Neuron (in vitro differentiated cells): Measurements from ENCODE around the gene AGPAT4.
"Not testable (repeated sequence)": the region's sequence is repeated elsewhere in the genome, so short reads cannot be mapped to it uniquely, and the experiment has no call there.

ENCODE experiments used
- H2AFZ ChIP-seq: one replicate; pipeline ENCODE4 v1.6.1; 2013; ENCODE audit warnings: low read depth, mild to moderate bottlenecking, inconsistent platforms, low read length, moderate library complexity
- H3K27me3 ChIP-seq: one replicate; pipeline ENCODE4 v1.6.1; 2013; ENCODE audit warnings: low read length; ENCODE audit not compliant: insufficient read depth
- H3K36me3 ChIP-seq: one replicate; pipeline ENCODE4 v1.6.1; 2013; ENCODE audit warnings: low read length; ENCODE audit not compliant: insufficient read depth
- H3K4me1 ChIP-seq: one replicate; pipeline ENCODE4 v1.6.1; 2013; ENCODE audit warnings: low read length; ENCODE audit not compliant: insufficient read depth
- H3K4me3 ChIP-seq: 2 replicates; pipeline ENCODE4 v1.5.1; 2013; ENCODE audit warnings: mild to moderate bottlenecking, low read length, moderate library complexity
- H3K9me3 ChIP-seq: one replicate; pipeline ENCODE4 v1.6.1; 2013; ENCODE audit warnings: low read length

AGPAT4 gene

GRCh38 chr6:161123319-161123718 is 150.5 kb downstream of the AGPAT4 start:
- H3K4me1 ChIP-seq, H2AFZ ChIP-seq, H3K4me3 ChIP-seq, H3K27me3 ChIP-seq: not testable (repeated sequence)
- Histone ChIP-seq H3K36me3 (peaks cover 36% of the 10 kb centered on the region), H3K9me3 (peaks cover 23% of the 10 kb centered on the region)

DNA sequence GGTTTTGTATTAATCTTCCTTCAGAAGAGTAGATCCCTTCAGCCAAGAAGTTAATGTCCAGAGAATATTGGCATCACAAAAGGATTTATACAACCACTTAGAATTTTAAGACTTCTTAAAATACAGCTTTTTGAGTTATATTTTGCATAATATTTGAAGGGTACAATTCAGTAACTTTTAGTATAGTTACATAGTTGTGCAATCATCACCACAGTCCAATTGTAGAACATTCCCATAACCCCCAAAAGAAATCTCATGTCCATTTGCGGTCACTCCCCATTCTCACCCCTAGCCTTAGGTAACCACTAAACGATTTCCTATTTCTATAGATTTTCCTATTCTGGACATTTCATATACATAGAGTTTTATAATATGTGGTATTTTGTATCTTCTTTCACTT is 155.9 kb downstream of the AGPAT4 start:
- peaks cover 14% of the 10 kb centered on the region for H3K9me3 ChIP-seq
- H3K4me1 ChIP-seq = no peaks in the 10 kb centered on the region
- H2AFZ ChIP-seq = no peak overlapping the region
- H3K27me3 ChIP-seq = no peaks in the 10 kb centered on the region
- no peak overlapping the region for H3K4me3 ChIP-seq
- peaks cover 71% of the 10 kb centered on the region for H3K36me3 ChIP-seq

GRCh38 chr6:161117308-161117707 is 156.6 kb downstream of the AGPAT4 start:
- no peaks in the 10 kb centered on the region for H3K27me3 ChIP-seq
- peaks cover 14% of the 10 kb centered on the region for H3K9me3 ChIP-seq
- H2AFZ ChIP-seq = no peak overlapping the region
- peaks cover 77% of the 10 kb centered on the region for H3K36me3 ChIP-seq
- H3K4me1 ChIP-seq = no peaks in the 10 kb centered on the region
- no peak overlapping the region for H3K4me3 ChIP-seq

DNA sequence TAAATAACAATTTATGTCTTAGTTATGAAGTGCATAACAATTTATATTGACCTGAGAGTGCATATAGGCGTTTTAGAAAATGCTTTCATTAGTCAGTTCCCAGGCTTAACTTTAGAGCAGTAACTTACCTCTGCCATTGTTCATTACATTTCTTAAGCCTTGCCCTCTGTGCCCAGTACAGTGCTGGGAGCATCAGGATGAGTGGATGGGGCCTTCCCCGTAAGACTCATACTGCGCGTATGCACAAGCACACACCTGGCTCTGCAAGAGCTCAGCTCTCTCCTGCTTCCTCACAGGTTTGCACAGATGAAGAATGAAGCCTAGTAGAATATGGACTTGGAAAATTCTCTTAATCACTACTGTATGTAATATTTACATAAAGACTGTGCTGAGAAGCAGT is 157.3 kb downstream of the AGPAT4 start:
- H3K9me3 ChIP-seq = peaks cover 13% of the 10 kb centered on the region
- H3K27me3 ChIP-seq = no peaks in the 10 kb centered on the region
- no peak overlapping the region for H2AFZ ChIP-seq
- no peak overlapping the region for H3K4me3 ChIP-seq
- H3K36me3 ChIP-seq = peaks cover 83% of the 10 kb centered on the region
- H3K4me1 ChIP-seq = no peaks in the 10 kb centered on the region

- Histone ChIP-seq H3K9me3 (peaks cover 9% of the 10 kb centered on the region), H3K4me1 (no peaks in the 10 kb centered on the region), H3K27me3 (no peaks in the 10 kb centered on the region), H3K36me3 (peaks cover 88% of the 10 kb centered on the region), H2AFZ (no peak overlapping the region), H3K4me3 (no peak overlapping the region)
These were observed 158.4 kb downstream of the AGPAT4 start for GRCh38 chr6:161115468-161115867.

- Histone ChIP-seq H3K4me1 (no peaks in the 10 kb centered on the region), H2AFZ (no peak overlapping the region), H3K9me3 (no peaks in the 10 kb centered on the region), H3K4me3 (no peak overlapping the region), H3K27me3 (no peaks in the 10 kb centered on the region), H3K36me3 (peaks cover 94% of the 10 kb centered on the region)
These were observed 162.6 kb downstream of the AGPAT4 start for GRCh38 chr6:161111261-161111660.

GRCh38 chr6:161110028-161110779 is 163.7 kb downstream of the AGPAT4 start:
- Histone ChIP-seq H3K9me3 (no peaks in the 10 kb centered on the region), H3K27me3 (no peaks in the 10 kb centered on the region), H3K4me3 (no peak overlapping the region), H3K4me1 (no peaks in the 10 kb centered on the region), H2AFZ (no peak overlapping the region), H3K36me3 (peaks cover 94% of the 10 kb centered on the region)

DNA sequence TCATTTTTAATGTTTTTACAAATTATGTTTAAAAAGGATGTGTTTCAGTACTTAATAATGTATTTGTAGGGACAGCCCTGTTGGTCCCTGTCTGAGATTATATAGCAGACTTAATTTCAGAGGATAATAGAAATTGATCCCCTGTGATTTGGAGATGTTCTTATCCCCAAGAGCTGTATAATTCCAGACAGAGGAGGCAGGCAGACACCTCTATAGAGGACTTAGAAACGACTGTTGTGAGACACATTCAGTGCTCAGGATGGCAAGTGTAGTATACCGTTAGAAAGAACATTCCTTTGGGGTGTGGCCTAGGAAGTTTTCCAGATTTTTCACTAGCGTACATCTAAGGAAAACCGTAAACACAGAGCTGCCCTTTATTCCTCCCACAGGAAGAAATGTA is 164.5 kb downstream of the AGPAT4 start:
- no peaks in the 10 kb centered on the region for H3K27me3 ChIP-seq
- H3K9me3 ChIP-seq = no peaks in the 10 kb centered on the region
- no peaks in the 10 kb centered on the region for H3K4me1 ChIP-seq
- peaks cover 89% of the 10 kb centered on the region for H3K36me3 ChIP-seq
- no peak overlapping the region for H2AFZ ChIP-seq
- no peak overlapping the region for H3K4me3 ChIP-seq

GRCh38 chr6:161108916-161109315 is 164.9 kb downstream of the AGPAT4 start:
- Histone ChIP-seq H3K4me3 (no peak overlapping the region), H3K9me3 (no peaks in the 10 kb centered on the region), H3K27me3 (no peaks in the 10 kb centered on the region), H3K4me1 (no peaks in the 10 kb centered on the region), H3K36me3 (peaks cover 86% of the 10 kb centered on the region), H2AFZ (no peak overlapping the region)

DNA sequence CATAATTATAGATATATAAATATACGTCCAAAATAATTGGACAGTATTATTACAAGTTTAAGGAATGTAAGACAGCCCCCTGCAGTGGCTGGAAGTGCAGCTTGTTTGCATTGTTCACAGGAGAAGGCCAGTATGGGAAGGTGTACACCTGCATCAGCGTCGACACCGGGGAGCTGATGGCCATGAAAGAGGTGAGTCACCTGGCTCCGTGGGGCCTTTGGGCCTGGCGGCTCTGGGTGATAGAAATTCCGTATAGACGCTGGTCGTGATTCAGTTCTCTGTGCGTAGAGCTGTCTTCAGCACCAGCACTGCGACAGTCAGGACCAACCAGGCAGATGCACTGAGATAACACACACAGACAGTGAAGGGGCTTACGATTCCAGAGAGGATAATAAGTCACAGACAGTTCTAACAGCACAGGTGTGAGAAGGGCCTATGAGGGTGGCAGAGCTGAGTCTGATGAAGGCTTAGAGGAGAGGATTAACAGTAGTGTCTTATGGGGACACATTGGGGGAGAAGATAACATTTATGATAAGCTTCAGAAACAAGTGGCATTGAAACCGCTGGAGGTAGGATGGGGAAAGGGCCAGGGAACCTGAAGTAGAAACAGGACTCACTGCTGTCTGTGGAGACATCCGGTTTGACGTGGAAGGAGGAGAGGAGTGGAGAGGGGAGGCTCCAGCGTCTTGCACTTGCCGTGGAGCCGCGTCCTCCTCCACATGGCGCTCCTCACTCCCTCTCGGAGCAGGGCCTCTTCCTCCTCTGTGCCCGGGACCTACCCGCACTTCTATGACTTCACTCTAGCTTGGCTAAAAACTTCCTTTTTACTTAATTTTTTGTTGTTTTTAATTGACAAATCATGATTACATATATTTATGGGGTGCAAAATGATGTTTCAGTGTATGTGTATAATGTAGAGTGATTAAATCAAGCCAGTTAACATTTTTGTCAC is 165.8 kb downstream of the AGPAT4 start:
- Histone ChIP-seq H3K4me1 (no peaks in the 10 kb centered on the region), H3K4me3 (no peak overlapping the region), H2AFZ (no peak overlapping the region), H3K9me3 (no peaks in the 10 kb centered on the region), H3K36me3 (peaks cover 88% of the 10 kb centered on the region), H3K27me3 (no peaks in the 10 kb centered on the region)

DNA sequence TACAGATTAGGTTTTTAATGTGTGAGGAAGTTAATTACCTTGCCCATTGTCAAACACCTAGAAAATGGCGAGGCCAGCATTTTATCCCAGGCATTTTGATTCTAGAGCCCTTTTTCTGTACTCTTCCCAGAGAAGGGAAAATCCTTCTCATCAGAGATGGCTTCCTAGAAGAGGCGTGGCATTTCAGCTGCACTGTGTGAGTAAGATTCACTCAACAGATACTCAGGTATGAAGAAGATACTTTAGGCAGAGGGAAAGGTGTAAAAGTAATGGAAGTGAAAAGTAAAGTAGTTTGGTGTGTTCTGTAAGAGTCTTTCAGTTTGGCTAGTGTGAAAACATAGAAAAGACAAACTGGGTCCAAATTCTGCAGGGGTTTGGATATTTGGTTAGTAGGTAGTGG is 168.5 kb downstream of the AGPAT4 start:
- Histone ChIP-seq H3K36me3 (peaks cover 81% of the 10 kb centered on the region), H3K4me1 (no peaks in the 10 kb centered on the region), H2AFZ (no peak overlapping the region), H3K27me3 (no peaks in the 10 kb centered on the region), H3K9me3 (no peaks in the 10 kb centered on the region), H3K4me3 (no peak overlapping the region)

DNA sequence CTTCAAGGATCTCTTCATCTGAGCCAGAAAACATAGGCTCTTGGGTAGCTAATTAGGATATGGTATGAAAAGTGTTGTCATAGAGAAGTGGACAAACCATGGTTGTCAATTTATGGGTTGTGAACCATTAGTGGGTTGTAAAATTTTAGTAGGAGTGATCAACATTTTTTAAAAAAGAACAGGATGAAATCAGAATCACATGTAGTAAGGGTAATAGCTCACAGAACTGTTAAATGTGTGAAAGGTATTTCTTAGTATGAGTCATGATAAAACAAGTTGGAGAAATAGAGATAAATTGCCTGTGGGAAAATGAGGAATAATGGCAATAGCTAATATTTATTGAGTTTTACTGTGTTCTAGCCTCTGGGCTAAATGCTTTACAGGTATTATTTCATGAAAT is 168.9 kb downstream of the AGPAT4 start:
- Histone ChIP-seq H3K4me3 (no peak overlapping the region), H3K9me3 (no peaks in the 10 kb centered on the region), H3K4me1 (no peaks in the 10 kb centered on the region), H3K27me3 (no peaks in the 10 kb centered on the region), H2AFZ (no peak overlapping the region), H3K36me3 (peaks cover 79% of the 10 kb centered on the region)

GRCh38 chr6:161103475-161103874 is 170.4 kb downstream of the AGPAT4 start:
- Histone ChIP-seq H2AFZ (no peak overlapping the region), H3K4me1 (no peaks in the 10 kb centered on the region), H3K4me3 (no peak overlapping the region), H3K9me3 (no peaks in the 10 kb centered on the region), H3K36me3 (peaks cover 78% of the 10 kb centered on the region), H3K27me3 (no peaks in the 10 kb centered on the region)
